OCI-LY3 (cell line): Measurements from ENCODE around the gene PITRM1.

Experiments
- EZH2phosphoT487 ChIP-seq: fragments of 200-600 bp; shearing (Covaris generic); IDR thresholded peaks from 2 replicates; pipeline ENCODE4 v1.6.1; 2018; ENCODE audit warnings: antibody characterized with exemption, mixed run types, low read depth
- TF ChIP-seq, protein P1 (sequence below): fragments of 200-600, 300-600 bp; sonication (generic); IDR thresholded peaks from 2 replicates; pipeline ENCODE4 v1.5.1; 2014; ENCODE audit warnings: antibody characterized with exemption, low read length, low read depth

DNA sequence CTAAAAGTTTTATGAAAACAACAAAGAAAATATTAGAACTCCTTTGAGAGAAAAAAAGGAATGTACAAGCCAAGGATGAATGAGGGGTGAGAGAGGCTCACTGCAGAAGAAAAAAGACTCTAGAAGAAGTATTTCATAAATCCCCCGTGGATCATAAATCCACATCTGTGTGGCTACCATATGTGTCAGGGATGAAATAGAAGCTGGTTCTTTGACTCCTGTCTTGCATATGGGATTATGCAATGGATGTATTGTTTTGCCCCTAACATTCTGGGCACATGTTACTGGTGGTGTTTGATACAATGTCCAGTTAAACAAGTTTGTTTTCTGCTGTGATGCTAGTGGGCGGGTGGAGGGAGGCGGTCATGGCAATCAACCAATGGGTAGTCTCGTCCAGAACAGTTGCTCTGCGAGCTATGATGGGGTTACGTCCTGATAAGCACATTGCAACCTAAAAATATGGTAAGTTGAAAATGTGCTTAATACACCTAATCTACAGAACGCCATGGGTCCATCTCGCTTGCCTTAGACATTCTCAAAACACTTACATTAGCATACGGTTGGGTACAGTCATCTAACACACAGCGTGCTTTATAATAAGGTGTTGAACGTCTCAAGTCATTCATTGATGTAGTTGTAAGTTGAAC lies 34.1 kb upstream of the PITRM1 start:
- TF ChIP-seq, protein P1, sequence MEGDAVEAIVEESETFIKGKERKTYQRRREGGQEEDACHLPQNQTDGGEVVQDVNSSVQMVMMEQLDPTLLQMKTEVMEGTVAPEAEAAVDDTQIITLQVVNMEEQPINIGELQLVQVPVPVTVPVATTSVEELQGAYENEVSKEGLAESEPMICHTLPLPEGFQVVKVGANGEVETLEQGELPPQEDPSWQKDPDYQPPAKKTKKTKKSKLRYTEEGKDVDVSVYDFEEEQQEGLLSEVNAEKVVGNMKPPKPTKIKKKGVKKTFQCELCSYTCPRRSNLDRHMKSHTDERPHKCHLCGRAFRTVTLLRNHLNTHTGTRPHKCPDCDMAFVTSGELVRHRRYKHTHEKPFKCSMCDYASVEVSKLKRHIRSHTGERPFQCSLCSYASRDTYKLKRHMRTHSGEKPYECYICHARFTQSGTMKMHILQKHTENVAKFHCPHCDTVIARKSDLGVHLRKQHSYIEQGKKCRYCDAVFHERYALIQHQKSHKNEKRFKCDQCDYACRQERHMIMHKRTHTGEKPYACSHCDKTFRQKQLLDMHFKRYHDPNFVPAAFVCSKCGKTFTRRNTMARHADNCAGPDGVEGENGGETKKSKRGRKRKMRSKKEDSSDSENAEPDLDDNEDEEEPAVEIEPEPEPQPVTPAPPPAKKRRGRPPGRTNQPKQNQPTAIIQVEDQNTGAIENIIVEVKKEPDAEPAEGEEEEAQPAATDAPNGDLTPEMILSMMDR: no peak
- no peak for TF ChIP-seq EZH2phosphoT487
